Stimulated activated CD8-positive, alpha-beta memory T cell treated with anti-CD3 and anti-CD28 coated beads, Interleukin-12 subunit alpha, Interleukin-12 subunit beta, amount 100 ng/mL, for 1 hour (primary cell): ENCODE data around the gene CAB39L.

Source experiments
- DNase-seq: peaks from one replicate; pipeline ENCODE4 v3.0.0-alpha.2; 2020; ENCODE audit warnings: low read depth

CAB39L gene

GRCh38 chr13:49279112-49279511 lies 164.8 kb downstream of the CAB39L start:
- DNase-seq, result no peak

GRCh38 chr13:49278211-49278610 lies 165.7 kb downstream of the CAB39L start:
- DNase-seq, result no peak

GRCh38 chr13:49272296-49272695 lies 171.6 kb downstream of the CAB39L start:
- DNase-seq, result no peak

GRCh38 chr13:49271264-49271663 lies 172.6 kb downstream of the CAB39L start:
- no peak for DNase-seq

- DNase-seq, result no peak
Observed at GRCh38 chr13:49265822-49266221, 178.0 kb downstream of the CAB39L start.

- DNase-seq, result no peak
Observed at GRCh38 chr13:49262634-49263033, 181.2 kb downstream of the CAB39L start.

GRCh38 chr13:49259586-49259985 lies 184.3 kb downstream of the CAB39L start:
- DNase-seq, result no peak
